ENCODE results near the gene NOTCH3. TPM values are rescaled to one million over a fixed set of nuclear protein-coding genes. Genes with fewer than 3 reads are reported as not detected.

Gene NOTCH3
- polyA plus RNA-seq, 2 donors: 34.7 to 46.2 TPM

DNA sequence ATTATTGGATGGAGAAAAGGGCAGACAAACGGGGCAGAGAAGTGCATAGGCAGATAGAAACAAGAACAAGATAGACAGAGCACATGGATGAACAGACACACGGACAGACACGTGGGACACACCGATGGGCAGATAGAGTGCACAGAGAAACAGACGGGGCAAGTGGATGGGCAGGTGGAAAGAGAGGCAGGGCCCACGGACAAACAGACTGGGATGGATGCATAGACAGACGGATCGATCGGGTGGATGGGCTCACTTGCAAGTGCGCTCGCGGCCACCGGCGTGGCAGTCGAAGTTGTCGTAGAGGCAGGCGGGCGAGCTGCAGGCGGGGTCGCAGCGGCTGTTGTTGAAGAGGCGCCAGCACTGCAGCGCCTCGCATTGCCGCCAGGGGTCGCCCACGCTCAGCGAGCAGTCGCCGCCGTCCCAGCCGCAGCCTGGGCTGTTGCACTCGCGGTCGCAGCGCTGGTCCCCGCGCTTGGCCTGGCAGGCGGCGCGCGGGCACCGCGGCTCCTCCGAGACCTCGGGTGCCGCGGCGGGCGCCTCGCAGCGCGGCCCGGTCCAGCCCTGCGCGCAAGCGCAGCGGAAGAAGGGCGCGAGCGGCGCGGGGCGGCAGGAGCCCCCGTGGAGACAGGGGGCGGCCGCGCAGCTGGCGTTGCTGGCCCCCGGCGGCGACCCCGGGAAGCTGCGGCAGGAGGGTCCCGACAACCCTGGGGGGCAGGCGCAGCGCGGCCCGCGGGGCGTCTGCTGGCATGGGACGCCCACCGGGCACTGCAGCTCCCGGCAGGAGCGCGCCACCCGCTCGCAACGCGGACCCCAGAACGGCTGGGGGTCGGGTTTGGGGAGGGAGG lies 23.3 kb downstream of the NOTCH3 start:
- H3K27ac ChIP-seq (ENCODE audit: low read depth in 2 of 2, low read length in 1 of 2): peak overlapping the region in 1 of 2 donors; percentile 21
- H3K9me3 ChIP-seq (ENCODE audit: control insufficient read depth in 2 of 2, insufficient read depth in 1 of 2, low read depth in 1 of 2, low read length in 1 of 2): no peaks in the 10 kb centered on the region
- peaks cover 5 to 51% of the 10 kb centered on the region in 2 donors for H3K36me3 ChIP-seq (ENCODE audit: control insufficient read depth in 2 of 2, insufficient read depth in 2 of 2, low read length in 1 of 2)
- 10 to 11% methylated on average over 73 to 92 of the region's 92 CpGs for WGBS, 2 donors
- peaks cover 0 to 12% of the 10 kb centered on the region in 2 donors for H3K4me1 ChIP-seq (ENCODE audit: control insufficient read depth in 2 of 2, insufficient read depth in 2 of 2, low read length in 1 of 2)
- H3K27me3 ChIP-seq (ENCODE audit: control insufficient read depth in 1 of 2, insufficient read depth in 2 of 2, low read length in 2 of 2): no peaks in the 10 kb centered on the region
- no peak overlapping the region for H3K4me3 ChIP-seq (ENCODE audit: low read depth in 1 of 2, low read length in 2 of 2)

DNA sequence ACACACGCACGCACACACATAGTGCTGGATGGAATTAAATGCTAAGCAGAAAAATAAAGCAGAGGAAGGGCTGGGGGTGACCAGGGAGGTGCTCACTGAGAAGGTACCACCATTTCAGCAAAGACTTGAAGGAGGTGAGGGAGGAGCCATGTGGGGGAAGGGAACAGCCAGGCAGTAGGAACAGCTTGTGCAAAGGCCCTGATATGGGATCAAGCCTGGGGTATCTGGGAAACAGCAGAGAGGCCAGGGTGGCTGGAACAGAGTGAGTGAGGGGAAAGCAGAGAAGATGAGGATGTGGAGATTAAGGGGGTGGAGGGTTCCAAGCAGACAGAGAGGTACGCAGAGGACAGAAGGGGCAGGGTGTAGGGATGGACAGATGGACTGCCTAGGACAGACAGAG lies 25.2 kb downstream of the NOTCH3 start:
- Histone ChIP-seq H3K4me1 (ENCODE audit: control insufficient read depth in 2 of 2, insufficient read depth in 2 of 2, low read length in 1 of 2) (peaks cover 0 to 12% of the 10 kb centered on the region in 2 donors), H3K4me3 (ENCODE audit: low read depth in 1 of 2, low read length in 2 of 2) (no peak overlapping the region), H3K36me3 (ENCODE audit: control insufficient read depth in 2 of 2, insufficient read depth in 2 of 2, low read length in 1 of 2) (peaks cover 2 to 40% of the 10 kb centered on the region in 2 donors), H3K9me3 (ENCODE audit: control insufficient read depth in 2 of 2, insufficient read depth in 1 of 2, low read depth in 1 of 2, low read length in 1 of 2) (no peaks in the 10 kb centered on the region), H3K27ac (ENCODE audit: low read depth in 2 of 2, low read length in 1 of 2) (no peak overlapping the region), H3K27me3 (ENCODE audit: control insufficient read depth in 1 of 2, insufficient read depth in 2 of 2, low read length in 2 of 2) (no peaks in the 10 kb centered on the region)
- WGBS, 2 donors: 88 to 95% methylated on average over 3 of the region's 3 CpGs

DNA sequence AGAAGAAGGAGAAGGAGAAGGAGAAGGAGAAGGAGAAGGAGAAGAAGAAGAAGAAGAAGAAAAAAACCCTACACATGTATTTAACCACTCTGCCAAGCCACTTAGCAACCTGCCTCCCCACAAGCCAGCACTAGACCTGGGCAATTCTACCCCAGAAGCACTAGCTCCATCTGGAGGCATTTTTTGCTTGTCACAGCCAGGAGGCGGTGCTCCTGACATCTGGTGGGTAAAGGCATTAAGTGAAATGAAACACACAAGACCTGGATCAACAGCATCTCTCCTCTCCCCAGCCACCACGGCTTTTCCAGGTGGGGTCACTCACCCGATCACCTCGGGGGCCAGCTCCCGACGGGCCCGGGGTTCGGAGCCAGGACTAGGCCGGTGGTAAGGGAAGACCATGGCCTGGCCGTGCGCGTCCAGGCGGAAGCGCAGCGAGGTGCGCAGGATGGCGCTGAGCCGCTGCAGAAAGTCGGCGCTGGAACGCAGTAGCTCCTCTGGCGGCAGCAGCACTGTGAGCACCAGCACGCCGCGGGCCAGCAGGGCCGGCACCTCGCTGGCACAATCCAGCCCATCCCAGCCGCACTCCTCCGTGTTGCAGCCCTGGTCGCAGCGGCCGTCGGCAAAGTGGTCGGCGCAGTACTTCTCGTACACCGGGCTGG lies 26.9 kb downstream of the NOTCH3 start:
- H3K27ac ChIP-seq (ENCODE audit: low read depth in 2 of 2, low read length in 1 of 2): no peak overlapping the region
- no peaks in the 10 kb centered on the region for H3K9me3 ChIP-seq (ENCODE audit: control insufficient read depth in 2 of 2, insufficient read depth in 1 of 2, low read depth in 1 of 2, low read length in 1 of 2)
- peaks cover 0 to 5% of the 10 kb centered on the region in 2 donors for H3K4me1 ChIP-seq (ENCODE audit: control insufficient read depth in 2 of 2, insufficient read depth in 2 of 2, low read length in 1 of 2)
- no peaks in the 10 kb centered on the region for H3K27me3 ChIP-seq (ENCODE audit: control insufficient read depth in 1 of 2, insufficient read depth in 2 of 2, low read length in 2 of 2)
- no peak overlapping the region for H3K4me3 ChIP-seq (ENCODE audit: low read depth in 1 of 2, low read length in 2 of 2)
- 96% methylated on average over 37 of the region's 37 CpGs for WGBS, 2 donors
- peaks cover 0 to 36% of the 10 kb centered on the region in 2 donors for H3K36me3 ChIP-seq (ENCODE audit: control insufficient read depth in 2 of 2, insufficient read depth in 2 of 2, low read length in 1 of 2)

DNA sequence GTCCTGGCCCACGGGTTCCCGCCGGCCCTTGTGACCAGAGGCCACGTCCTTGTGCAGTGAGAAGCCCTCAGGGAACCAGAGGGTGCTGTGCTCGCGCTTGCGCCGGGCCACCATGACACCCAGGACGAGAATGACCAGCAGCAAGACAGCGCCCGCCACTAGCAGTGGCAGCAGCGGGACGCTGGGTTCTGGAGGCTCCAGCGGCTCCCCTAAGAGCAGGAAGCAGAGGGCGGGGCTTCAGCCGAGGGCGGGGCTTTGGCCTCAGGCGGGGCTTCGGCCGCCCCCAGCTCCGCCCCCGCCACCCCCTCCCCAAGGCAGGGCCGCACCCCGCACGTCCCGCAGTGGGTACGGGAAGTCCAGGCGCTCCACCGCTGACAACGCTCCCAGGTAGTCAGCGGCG lies 30.4 kb downstream of the NOTCH3 start:
- Histone ChIP-seq H3K27ac (ENCODE audit: low read depth in 2 of 2, low read length in 1 of 2) (no peak overlapping the region), H3K36me3 (ENCODE audit: control insufficient read depth in 2 of 2, insufficient read depth in 2 of 2, low read length in 1 of 2) (peaks cover 0 to 43% of the 10 kb centered on the region in 2 donors), H3K27me3 (ENCODE audit: control insufficient read depth in 1 of 2, insufficient read depth in 2 of 2, low read length in 2 of 2) (no peaks in the 10 kb centered on the region), H3K4me1 (ENCODE audit: control insufficient read depth in 2 of 2, insufficient read depth in 2 of 2, low read length in 1 of 2) (no peaks in the 10 kb centered on the region), H3K9me3 (ENCODE audit: control insufficient read depth in 2 of 2, insufficient read depth in 1 of 2, low read depth in 1 of 2, low read length in 1 of 2) (peaks cover 0 to 8% of the 10 kb centered on the region in 2 donors), H3K4me3 (ENCODE audit: low read depth in 1 of 2, low read length in 2 of 2) (no peak overlapping the region)
- WGBS, 2 donors: 89% methylated on average over 28 to 32 of the region's 32 CpGs

DNA sequence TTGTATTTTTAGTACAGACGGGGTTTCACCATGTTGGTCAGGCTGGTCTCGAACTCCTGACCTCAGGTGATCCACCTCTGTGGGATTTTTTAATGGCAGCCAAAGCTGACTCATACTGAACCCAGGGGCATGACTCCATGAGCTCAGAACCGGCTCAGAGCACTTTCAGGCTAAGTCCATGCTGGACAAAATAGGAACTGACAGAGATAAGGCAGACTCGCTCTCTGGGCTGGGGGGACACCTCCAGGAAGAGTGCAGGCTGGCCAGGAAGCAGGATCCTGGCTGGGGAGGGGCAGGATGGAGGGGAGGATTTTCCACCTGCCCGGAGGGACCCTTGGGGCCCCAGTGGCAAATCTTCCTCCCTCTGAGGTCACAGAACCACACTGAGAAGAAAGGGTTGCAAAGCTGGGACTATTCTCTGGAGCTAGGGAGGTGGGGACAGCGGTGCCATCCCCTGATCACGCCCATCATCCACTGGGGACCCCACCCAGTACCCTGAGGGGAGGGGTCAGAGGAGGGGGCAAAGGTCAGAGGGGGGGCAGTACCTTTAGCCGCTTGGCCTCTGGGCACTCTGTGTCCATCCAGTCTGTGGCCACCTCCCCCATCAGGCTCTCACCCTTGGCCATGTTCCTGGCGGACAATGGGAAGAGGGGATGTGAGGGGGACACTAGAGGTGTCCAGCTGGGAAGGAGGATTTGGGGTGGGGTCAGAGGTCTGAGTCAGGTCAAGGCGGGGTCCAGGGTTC lies 31.1 kb downstream of the NOTCH3 start:
- H3K36me3 ChIP-seq (ENCODE audit: control insufficient read depth in 2 of 2, insufficient read depth in 2 of 2, low read length in 1 of 2): peaks cover 0 to 45% of the 10 kb centered on the region in 2 donors
- peaks cover 0 to 13% of the 10 kb centered on the region in 2 donors for H3K9me3 ChIP-seq (ENCODE audit: control insufficient read depth in 2 of 2, insufficient read depth in 1 of 2, low read depth in 1 of 2, low read length in 1 of 2)
- no peaks in the 10 kb centered on the region for H3K4me1 ChIP-seq (ENCODE audit: control insufficient read depth in 2 of 2, insufficient read depth in 2 of 2, low read length in 1 of 2)
- no peaks in the 10 kb centered on the region for H3K27me3 ChIP-seq (ENCODE audit: control insufficient read depth in 1 of 2, insufficient read depth in 2 of 2, low read length in 2 of 2)
- H3K27ac ChIP-seq (ENCODE audit: low read depth in 2 of 2, low read length in 1 of 2): peak overlapping the region in 1 of 2 donors; percentile 6
- H3K4me3 ChIP-seq (ENCODE audit: low read depth in 1 of 2, low read length in 2 of 2): no peak overlapping the region
- WGBS, 2 donors: 85 to 90% methylated on average over 10 of the region's 10 CpGs

DNA sequence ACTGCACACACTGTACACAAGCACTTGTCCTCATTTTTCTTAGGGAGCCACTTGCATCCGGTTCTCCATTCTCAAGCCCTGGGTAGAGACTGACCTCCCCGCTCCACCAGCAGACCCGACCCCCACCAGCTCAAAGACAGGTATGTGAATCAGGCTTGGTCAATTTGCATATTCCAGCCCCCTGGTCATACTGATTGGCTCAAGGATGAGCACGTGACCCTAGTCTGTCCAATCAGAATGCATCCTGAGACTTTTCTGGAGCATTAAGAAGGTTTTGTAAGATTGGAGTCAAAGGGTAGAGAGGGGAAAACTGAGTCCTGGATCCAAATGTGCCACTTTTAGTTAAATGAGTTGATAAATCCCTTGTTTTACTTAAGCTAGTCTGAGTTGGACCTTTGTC lies 34.1 kb downstream of the NOTCH3 start:
- H3K27ac ChIP-seq (ENCODE audit: low read depth in 2 of 2, low read length in 1 of 2): no peak overlapping the region
- H3K36me3 ChIP-seq (ENCODE audit: control insufficient read depth in 2 of 2, insufficient read depth in 2 of 2, low read length in 1 of 2): peaks cover 0 to 45% of the 10 kb centered on the region in 2 donors
- no peaks in the 10 kb centered on the region for H3K4me1 ChIP-seq (ENCODE audit: control insufficient read depth in 2 of 2, insufficient read depth in 2 of 2, low read length in 1 of 2)
- 64 to 67% methylated on average over 4 of the region's 4 CpGs for WGBS, 2 donors
- H3K9me3 ChIP-seq (ENCODE audit: control insufficient read depth in 2 of 2, insufficient read depth in 1 of 2, low read depth in 1 of 2, low read length in 1 of 2): peaks cover 0 to 13% of the 10 kb centered on the region in 2 donors
- no peak overlapping the region for H3K4me3 ChIP-seq (ENCODE audit: low read depth in 1 of 2, low read length in 2 of 2)
- no peaks in the 10 kb centered on the region for H3K27me3 ChIP-seq (ENCODE audit: control insufficient read depth in 1 of 2, insufficient read depth in 2 of 2, low read length in 2 of 2)

DNA sequence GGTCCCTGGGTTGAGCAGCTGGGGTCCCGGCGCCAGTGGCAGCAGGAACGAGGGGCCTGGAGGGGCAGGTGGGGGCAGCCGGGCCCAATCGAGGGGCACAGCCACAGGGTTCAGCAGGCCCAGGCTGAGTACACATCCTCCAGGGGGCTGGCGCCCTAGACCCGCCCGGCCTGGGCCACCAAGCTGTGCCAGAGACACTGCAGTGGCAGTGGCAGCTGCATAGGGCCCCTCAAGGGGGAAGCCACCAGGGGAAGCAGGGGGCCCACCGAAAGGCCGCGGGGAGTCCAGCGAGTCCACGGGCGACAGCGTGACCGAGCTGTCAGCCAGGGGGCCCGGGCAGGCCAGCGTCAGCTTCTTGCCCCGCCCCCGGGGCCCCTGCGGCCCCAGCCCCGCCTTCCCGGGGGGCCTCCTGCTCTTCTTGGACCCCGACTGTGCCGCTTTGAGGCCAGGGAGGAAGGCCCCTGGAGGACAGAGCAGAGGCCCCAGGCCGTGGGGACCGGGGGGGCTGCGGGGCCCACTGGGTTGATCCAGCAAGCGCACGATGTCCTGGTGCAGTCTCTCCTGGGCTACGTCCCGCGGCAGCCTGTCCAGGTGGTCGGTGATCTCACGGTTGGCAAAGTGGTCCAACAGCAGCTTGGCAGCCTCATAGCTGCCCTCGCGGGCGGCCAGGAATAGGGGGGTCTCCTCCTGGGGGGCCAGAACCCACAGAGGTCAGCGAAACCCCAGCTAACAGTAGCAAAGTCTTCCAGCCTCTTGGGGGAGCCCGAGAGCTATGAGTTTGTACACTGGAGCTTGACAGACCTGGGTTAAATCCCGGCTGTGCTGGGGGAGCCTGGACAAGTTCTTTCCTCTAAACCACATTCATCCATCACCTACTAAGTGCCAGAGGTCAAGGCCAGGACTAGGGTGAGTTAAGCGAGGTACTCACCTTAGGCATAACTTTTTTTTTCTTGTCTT lies 39.5 kb downstream of the NOTCH3 start:
- Histone ChIP-seq H3K4me1 (ENCODE audit: control insufficient read depth in 2 of 2, insufficient read depth in 2 of 2, low read length in 1 of 2) (no peaks in the 10 kb centered on the region), H3K4me3 (ENCODE audit: low read depth in 1 of 2, low read length in 2 of 2) (no peak overlapping the region), H3K27me3 (ENCODE audit: control insufficient read depth in 1 of 2, insufficient read depth in 2 of 2, low read length in 2 of 2) (no peaks in the 10 kb centered on the region), H3K36me3 (ENCODE audit: control insufficient read depth in 2 of 2, insufficient read depth in 2 of 2, low read length in 1 of 2) (peaks cover 0 to 33% of the 10 kb centered on the region in 2 donors), H3K27ac (ENCODE audit: low read depth in 2 of 2, low read length in 1 of 2) (no peak overlapping the region), H3K9me3 (ENCODE audit: control insufficient read depth in 2 of 2, insufficient read depth in 1 of 2, low read depth in 1 of 2, low read length in 1 of 2) (peaks cover 0 to 12% of the 10 kb centered on the region in 2 donors)
- 90 to 94% methylated on average over 42 of the region's 42 CpGs for WGBS, 2 donors

DNA sequence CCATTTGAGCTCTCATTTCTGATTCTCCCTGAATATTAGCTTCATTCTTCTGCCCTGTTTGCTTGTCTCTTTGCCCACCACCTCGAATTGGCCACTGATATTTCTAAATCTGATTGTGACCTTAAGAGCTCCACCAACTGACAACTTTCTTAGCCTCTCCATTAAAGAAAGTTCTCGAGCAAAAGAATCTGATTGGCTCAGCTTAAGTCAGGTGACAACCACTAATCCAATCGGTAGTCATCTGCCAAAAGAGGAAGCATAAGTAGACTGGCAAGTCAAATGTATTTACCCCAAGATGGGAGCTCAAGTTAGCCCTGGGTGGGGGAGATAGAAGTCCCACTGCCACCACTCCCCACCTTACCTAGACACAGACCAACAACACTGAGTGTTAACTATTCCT lies 41.5 kb downstream of the NOTCH3 start:
- Histone ChIP-seq H3K4me3 (ENCODE audit: low read depth in 1 of 2, low read length in 2 of 2) (no peak overlapping the region), H3K36me3 (ENCODE audit: control insufficient read depth in 2 of 2, insufficient read depth in 2 of 2, low read length in 1 of 2) (peaks cover 0 to 17% of the 10 kb centered on the region in 2 donors), H3K27me3 (ENCODE audit: control insufficient read depth in 1 of 2, insufficient read depth in 2 of 2, low read length in 2 of 2) (no peaks in the 10 kb centered on the region), H3K9me3 (ENCODE audit: control insufficient read depth in 2 of 2, insufficient read depth in 1 of 2, low read depth in 1 of 2, low read length in 1 of 2) (peaks cover 0 to 2% of the 10 kb centered on the region in 2 donors), H3K4me1 (ENCODE audit: control insufficient read depth in 2 of 2, insufficient read depth in 2 of 2, low read length in 1 of 2) (no peaks in the 10 kb centered on the region), H3K27ac (ENCODE audit: low read depth in 2 of 2, low read length in 1 of 2) (no peak overlapping the region)
- WGBS, 2 donors: 65 to 76% methylated on average over 3 of the region's 3 CpGs

Measured in esophagus (tissue), 2 donors.